A673 (cell line): ENCODE results near the gene NTN3.

Experiments used
- EZH2 ChIP-seq: fragments of 200-600 bp; sonication (generic); IDR thresholded peaks from 2 replicates; pipeline ENCODE4 v1.6.1; 2017; ENCODE audit warnings: borderline replicate concordance, low read depth, mild to moderate bottlenecking, mixed read lengths, antibody characterized with exemption, low read length; ENCODE audit not compliant: poor library complexity, severe bottlenecking
- TF ChIP-seq, protein P1 (sequence below): fragments of 300-800, 200-600 bp; sonication (generic); conservative IDR thresholded peaks from 2 replicates; pipeline ENCODE4 v1.5.1; 2017; ENCODE audit warnings: low read depth, mild to moderate bottlenecking, antibody characterized with exemption, low read length, moderate library complexity, mixed read lengths

DNA sequence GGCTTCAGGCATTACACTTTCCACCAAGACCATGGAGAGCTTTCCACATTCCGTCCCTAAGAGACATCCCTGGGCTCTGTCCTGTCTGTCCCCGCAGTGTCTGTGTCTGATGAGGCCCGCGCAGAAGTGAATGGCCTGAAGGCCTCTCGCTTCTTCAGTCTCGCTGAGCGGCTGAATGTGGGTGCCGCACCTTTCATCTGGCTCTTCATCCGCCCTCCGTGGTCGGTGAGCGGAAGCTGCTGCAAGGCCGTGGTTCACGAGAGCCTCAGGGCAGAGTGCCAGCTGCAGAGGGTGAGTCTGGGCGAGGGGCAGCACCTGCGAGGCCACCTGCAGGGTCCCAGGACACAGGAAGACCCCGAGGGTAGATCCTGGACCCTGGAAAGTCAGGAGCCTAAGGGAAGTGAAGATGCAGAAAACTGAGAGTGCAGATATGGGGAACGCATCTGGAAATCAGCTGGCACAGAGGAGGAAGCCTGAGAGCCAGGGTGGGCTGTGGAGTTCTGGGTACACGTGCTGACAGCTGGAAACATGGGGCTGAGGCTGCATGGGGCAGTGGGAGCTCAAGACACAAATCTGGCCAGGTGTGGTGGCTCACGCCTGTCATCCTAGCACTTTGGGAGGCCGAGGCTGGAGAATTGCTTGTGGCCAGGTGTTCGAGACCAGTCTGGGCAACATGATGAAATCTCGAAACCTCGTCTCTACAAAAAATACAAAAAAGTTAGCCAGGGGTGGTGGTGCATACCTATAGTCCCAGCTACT is 33.9 kb upstream of the NTN3 start:
- TF ChIP-seq, protein P1, sequence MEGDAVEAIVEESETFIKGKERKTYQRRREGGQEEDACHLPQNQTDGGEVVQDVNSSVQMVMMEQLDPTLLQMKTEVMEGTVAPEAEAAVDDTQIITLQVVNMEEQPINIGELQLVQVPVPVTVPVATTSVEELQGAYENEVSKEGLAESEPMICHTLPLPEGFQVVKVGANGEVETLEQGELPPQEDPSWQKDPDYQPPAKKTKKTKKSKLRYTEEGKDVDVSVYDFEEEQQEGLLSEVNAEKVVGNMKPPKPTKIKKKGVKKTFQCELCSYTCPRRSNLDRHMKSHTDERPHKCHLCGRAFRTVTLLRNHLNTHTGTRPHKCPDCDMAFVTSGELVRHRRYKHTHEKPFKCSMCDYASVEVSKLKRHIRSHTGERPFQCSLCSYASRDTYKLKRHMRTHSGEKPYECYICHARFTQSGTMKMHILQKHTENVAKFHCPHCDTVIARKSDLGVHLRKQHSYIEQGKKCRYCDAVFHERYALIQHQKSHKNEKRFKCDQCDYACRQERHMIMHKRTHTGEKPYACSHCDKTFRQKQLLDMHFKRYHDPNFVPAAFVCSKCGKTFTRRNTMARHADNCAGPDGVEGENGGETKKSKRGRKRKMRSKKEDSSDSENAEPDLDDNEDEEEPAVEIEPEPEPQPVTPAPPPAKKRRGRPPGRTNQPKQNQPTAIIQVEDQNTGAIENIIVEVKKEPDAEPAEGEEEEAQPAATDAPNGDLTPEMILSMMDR: no peak
- no peak for TF ChIP-seq EZH2
